SK-N-SH treated with all-trans-retinoic acid at 6 μM for 48 hours (cell line): ENCODE data around the gene LPIN1.

Experiments
- ATAC-seq: fragments of 200-7000 bp; cut with Tn5 transposase; 3 replicates; pipeline ENCODE4 v1.9.1; 2020; ENCODE audit warnings: mild to moderate bottlenecking, moderate library complexity
- ARNTL ChIP-seq: fragments of 450-650 bp; formaldehyde crosslinking; IDR thresholded peaks from 2 replicates; pipeline ENCODE4 v1.5.0; 2020; ENCODE audit warnings: low read depth, mild to moderate bottlenecking, moderate library complexity, borderline replicate concordance
- BACH2 ChIP-seq: fragments of 250-450 bp; sonication (Bioruptor Pico); IDR thresholded peaks from 2 replicates; pipeline ENCODE4 v1.9.0; 2021; ENCODE audit warnings: mild to moderate bottlenecking, borderline replicate concordance
- CSDC2 ChIP-seq: fragments of 250-450 bp; sonication (Bioruptor Pico); IDR thresholded peaks from 2 replicates; pipeline ENCODE4 v1.5.0; 2020; ENCODE audit warnings: mild to moderate bottlenecking, moderate library complexity
- ESRRG ChIP-seq: fragments of 250-450 bp; sonication (Bioruptor Pico); IDR thresholded peaks from 2 replicates; pipeline ENCODE4 v1.6.1; 2021; ENCODE audit warnings: mild to moderate bottlenecking
- GLIS3 ChIP-seq: fragments of 250-450 bp; sonication (Bioruptor Pico); IDR thresholded peaks from 2 replicates; pipeline ENCODE4 v1.5.0; 2020; ENCODE audit warnings: mild to moderate bottlenecking, moderate library complexity
- ISL1 ChIP-seq: fragments of 250-450 bp; sonication (Bioruptor Pico); IDR thresholded peaks from 2 replicates; pipeline ENCODE4 v2.1.2; 2022; ENCODE audit warnings: mild to moderate bottlenecking, moderate library complexity
- OSR1 ChIP-seq: fragments of 250-450 bp; sonication (Bioruptor Pico); IDR thresholded peaks from 2 replicates; pipeline ENCODE4 v1.8.0; 2022; ENCODE audit warnings: moderate library complexity, mild to moderate bottlenecking, inconsistent platforms
- PPARA ChIP-seq: fragments of 250-450 bp; sonication (Bioruptor Pico); IDR thresholded peaks from 2 replicates; pipeline ENCODE4 v1.5.0; 2020; ENCODE audit warnings: mild to moderate bottlenecking, borderline replicate concordance
- RARB ChIP-seq: fragments of 250-450 bp; sonication (Bioruptor Pico); IDR thresholded peaks from 2 replicates; pipeline ENCODE4 v1.8.0; 2021; ENCODE audit warnings: mild to moderate bottlenecking, moderate library complexity
- SNAI2 ChIP-seq: fragments of 250-450 bp; sonication (Bioruptor Pico); IDR thresholded peaks from 2 replicates; pipeline ENCODE4 v1.5.0; 2020; ENCODE audit warnings: mild to moderate bottlenecking, moderate library complexity
- TCF4 ChIP-seq: fragments of 250-450 bp; sonication (Bioruptor Pico); IDR thresholded peaks from 2 replicates; pipeline ENCODE4 v1.8.0; 2021; ENCODE audit warnings: mild to moderate bottlenecking, moderate library complexity, borderline replicate concordance
- TOX ChIP-seq: fragments of 250-450 bp; sonication (Bioruptor Pico); IDR thresholded peaks from 2 replicates; pipeline ENCODE4 v1.8.0; 2021; ENCODE audit warnings: mild to moderate bottlenecking, moderate library complexity, borderline replicate concordance
- TSHZ2 ChIP-seq: fragments of 250-450 bp; sonication (Bioruptor Pico); IDR thresholded peaks from 2 replicates; pipeline ENCODE4 v1.5.0; 2020; ENCODE audit warnings: mild to moderate bottlenecking, moderate library complexity
- ZC3H10 ChIP-seq: fragments of 250-450 bp; sonication (Bioruptor Pico); IDR thresholded peaks from 2 replicates; pipeline ENCODE4 v1.5.1; 2021; ENCODE audit warnings: mild to moderate bottlenecking, moderate library complexity
- ZFP3 ChIP-seq: fragments of 250-450 bp; sonication (Bioruptor Pico); IDR thresholded peaks from 2 replicates; pipeline ENCODE4 v1.5.0; 2020; ENCODE audit warnings: mild to moderate bottlenecking, moderate library complexity
- ZFP30 ChIP-seq: fragments of 450-650 bp; formaldehyde crosslinking; IDR thresholded peaks from 2 replicates; pipeline ENCODE4 v1.5.0; 2022; ENCODE audit warnings: mild to moderate bottlenecking, moderate library complexity
- ZNF565 ChIP-seq: fragments of 450-650 bp; formaldehyde crosslinking; conservative IDR thresholded peaks from 2 replicates; pipeline ENCODE4 v1.5.0; 2020; ENCODE audit warnings: low read depth, mild to moderate bottlenecking, moderate library complexity
- ZNF70 ChIP-seq: fragments of 450-650 bp; formaldehyde crosslinking; IDR thresholded peaks from 2 replicates; pipeline ENCODE4 v1.5.0; 2020; ENCODE audit warnings: mild to moderate bottlenecking, moderate library complexity
- ZNF8 ChIP-seq: fragments of 450-650 bp; formaldehyde crosslinking; IDR thresholded peaks from 2 replicates; pipeline ENCODE4 v1.5.0; 2020; ENCODE audit warnings: mild to moderate bottlenecking, moderate library complexity
- TF ChIP-seq, protein P1 (sequence below): fragments of 250-450 bp; sonication (Bioruptor Pico); IDR thresholded peaks from 2 replicates; pipeline ENCODE4 v1.8.0; 2021; ENCODE audit warnings: low read depth, mild to moderate bottlenecking, moderate library complexity, borderline replicate concordance
- TF ChIP-seq, protein P2 (sequence below): fragments of 250-450 bp; sonication (Bioruptor Pico); IDR thresholded peaks from 2 replicates; pipeline ENCODE4 v1.5.1; 2020; ENCODE audit warnings: low read depth, mild to moderate bottlenecking, moderate library complexity

Gene LPIN1

GRCh38 chr2:11711354-11711716 lies 35.1 kb upstream of the LPIN1 start:
- no peak for TF ChIP-seq ZFP30 (CRISPR knock-in tag)

DNA sequence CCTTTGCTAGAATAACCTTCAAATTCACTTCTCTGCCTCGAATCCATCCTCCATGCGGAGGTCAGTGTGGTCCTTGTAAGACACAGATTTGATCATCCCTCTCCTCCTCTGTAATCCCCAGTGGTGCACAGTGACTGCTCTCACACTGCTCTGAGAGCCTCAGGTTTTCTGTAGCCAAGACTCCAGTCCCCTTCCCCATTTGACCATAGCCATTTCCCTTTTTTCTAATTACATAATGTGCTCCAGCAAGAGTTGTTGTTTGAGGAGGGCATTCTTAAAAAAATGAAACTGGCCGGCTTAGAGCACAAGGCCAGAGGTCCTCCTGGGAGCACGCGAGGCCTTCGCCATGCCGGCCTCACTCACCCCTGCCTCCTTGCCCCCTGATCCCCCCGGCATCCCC lies 34.7 kb upstream of the LPIN1 start:
- no peak for ATAC-seq
- no peak for TF ChIP-seq ARNTL (CRISPR knock-in tag)
- TF ChIP-seq CSDC2 (CRISPR knock-in tag): no peak
- TF ChIP-seq RARB (CRISPR knock-in tag): no peak
- no peak for TF ChIP-seq ZNF8 (CRISPR knock-in tag)
- no peak for TF ChIP-seq SNAI2 (CRISPR knock-in tag)
- no peak for TF ChIP-seq GLIS3
- TF ChIP-seq OSR1 (CRISPR knock-in tag): no peak
- no peak for TF ChIP-seq ESRRG (CRISPR knock-in tag)
- TF ChIP-seq BACH2 (CRISPR knock-in tag): no peak
- TF ChIP-seq, protein P1, sequence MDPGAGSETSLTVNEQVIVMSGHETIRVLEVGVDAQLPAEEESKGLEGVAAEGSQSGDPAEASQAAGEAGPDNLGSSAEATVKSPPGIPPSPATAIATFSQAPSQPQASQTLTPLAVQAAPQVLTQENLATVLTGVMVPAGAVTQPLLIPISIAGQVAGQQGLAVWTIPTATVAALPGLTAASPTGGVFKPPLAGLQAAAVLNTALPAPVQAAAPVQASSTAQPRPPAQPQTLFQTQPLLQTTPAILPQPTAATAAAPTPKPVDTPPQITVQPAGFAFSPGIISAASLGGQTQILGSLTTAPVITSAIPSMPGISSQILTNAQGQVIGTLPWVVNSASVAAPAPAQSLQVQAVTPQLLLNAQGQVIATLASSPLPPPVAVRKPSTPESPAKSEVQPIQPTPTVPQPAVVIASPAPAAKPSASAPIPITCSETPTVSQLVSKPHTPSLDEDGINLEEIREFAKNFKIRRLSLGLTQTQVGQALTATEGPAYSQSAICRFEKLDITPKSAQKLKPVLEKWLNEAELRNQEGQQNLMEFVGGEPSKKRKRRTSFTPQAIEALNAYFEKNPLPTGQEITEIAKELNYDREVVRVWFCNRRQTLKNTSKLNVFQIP (CRISPR knock-in tag): no peak
- TF ChIP-seq, protein P2, sequence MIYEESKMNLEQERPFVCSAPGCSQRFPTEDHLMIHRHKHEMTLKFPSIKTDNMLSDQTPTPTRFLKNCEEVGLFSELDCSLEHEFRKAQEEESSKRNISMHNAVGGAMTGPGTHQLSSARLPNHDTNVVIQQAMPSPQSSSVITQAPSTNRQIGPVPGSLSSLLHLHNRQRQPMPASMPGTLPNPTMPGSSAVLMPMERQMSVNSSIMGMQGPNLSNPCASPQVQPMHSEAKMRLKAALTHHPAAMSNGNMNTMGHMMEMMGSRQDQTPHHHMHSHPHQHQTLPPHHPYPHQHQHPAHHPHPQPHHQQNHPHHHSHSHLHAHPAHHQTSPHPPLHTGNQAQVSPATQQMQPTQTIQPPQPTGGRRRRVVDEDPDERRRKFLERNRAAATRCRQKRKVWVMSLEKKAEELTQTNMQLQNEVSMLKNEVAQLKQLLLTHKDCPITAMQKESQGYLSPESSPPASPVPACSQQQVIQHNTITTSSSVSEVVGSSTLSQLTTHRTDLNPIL (CRISPR knock-in tag): no peak
- TF ChIP-seq PPARA (CRISPR knock-in tag): no peak
- no peak for TF ChIP-seq ISL1 (CRISPR knock-in tag)
- no peak for TF ChIP-seq ZNF70
- no peak for TF ChIP-seq ZNF565 (CRISPR knock-in tag)
- no peak for TF ChIP-seq ZFP3 (CRISPR knock-in tag)
- TF ChIP-seq TSHZ2 (CRISPR knock-in tag): no peak
- no peak for TF ChIP-seq TOX (CRISPR knock-in tag)
- no peak for TF ChIP-seq ZFP30 (CRISPR knock-in tag)
- no peak for TF ChIP-seq TCF4 (CRISPR knock-in tag)

More at GRCh38 chr2:11711354-11711716, 35.1 kb upstream of the LPIN1 start:
- ATAC-seq: no peak

DNA sequence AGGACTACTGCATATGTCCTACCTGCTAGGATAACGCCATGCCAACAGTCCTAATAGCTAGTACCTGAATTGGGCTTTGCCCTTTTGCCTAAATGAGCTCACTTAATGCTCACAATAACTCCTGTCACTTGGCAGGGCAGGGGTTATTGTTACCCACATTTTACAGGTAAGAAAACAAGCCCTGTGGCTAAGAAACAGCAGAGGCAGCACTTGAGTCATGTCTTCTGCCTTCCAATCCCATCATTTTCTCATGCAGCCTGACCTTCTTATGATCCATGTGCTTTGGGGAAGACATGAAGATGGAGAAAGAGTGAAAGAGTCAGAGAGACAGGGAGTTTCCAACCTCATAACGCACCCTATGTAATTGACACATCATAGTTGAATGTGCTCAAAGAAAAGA lies 33.6 kb upstream of the LPIN1 start:
- no peak for TF ChIP-seq ZC3H10
- TF ChIP-seq, all 23 proteins: peak for 0
- no peak for ATAC-seq

DNA sequence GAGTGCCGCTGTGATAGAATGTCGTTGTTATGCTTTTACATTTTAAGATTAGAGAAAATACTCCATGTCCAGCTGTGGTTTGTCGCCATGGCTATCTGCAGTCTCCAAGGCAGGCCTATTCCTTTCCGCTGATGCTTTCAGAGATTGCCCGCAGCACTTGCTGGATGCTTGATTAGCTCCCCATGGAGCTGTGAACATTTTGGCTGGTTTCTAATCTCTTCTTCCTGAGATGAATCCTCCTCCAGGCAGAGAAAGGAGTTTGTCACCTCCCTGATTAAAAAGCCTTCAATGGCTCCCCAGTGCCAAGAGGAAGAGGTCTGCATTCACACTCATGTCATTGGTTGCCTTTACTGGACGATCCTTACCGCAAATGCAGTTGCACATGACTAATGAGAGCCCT lies 32.6 kb upstream of the LPIN1 start:
- no peak for ATAC-seq
- TF ChIP-seq TOX (CRISPR knock-in tag) (no peak), OSR1 (CRISPR knock-in tag) (no peak), ISL1 (CRISPR knock-in tag) (no peak), ZC3H10 (no peak), ZFP30 (CRISPR knock-in tag) (no peak), TSHZ2 (CRISPR knock-in tag) (no peak)
- TF ChIP-seq, protein P2 (CRISPR knock-in tag): no peak
